Esophagus mucosa (tissue), 1 donor: Measurements from ENCODE around the gene MTHFD2L. TPM values are rescaled to one million over a fixed set of nuclear protein-coding genes. Genes with fewer than 3 reads are reported as not detected.
"Not testable (repeated sequence)": the region's sequence is repeated elsewhere in the genome, so short reads cannot be mapped to it uniquely, and the experiment has no call there.

Source experiments
- ATAC-seq: fragments of 200-7000 bp; cut with Tn5 transposase; one replicate; pipeline ENCODE4 v1.9.1; 2020
- total RNA-seq: library from RNA; stranded (reverse); gene quantifications from one replicate; pipeline ENCODE4 v1.2.4, GENCODE V29; 2023
- donor health status: DM: yes; HTN: yes; CAD: no.

The MTHFD2L gene
- total RNA-seq, 1 donor from 2014 or later = 9.4 TPM

DNA sequence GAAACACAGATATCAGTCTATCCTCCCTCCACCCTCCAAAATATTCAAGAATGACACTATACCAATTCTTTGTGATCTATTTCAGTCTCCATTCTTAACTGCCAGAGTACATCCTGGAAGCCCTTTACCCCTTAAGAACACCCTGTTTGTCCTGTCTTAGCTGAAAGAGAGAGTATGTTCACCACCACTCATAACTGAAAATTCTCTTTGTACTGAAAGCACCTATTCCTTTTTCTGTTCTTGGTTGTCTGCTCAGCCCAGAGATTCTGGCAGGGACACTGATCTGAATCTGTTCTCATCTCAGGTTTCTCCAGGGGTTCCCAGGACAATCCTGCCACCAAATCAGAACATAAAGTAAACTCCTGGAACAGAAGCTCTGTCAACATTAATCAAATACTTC, 181.6 kb downstream of the MTHFD2L start:
- no peak for ATAC-seq

- not testable (repeated sequence) for ATAC-seq
Measured at GRCh38 chr4:74340421-74340820, 182.5 kb downstream of the MTHFD2L start.

GRCh38 chr4:74344031-74344430, 186.1 kb downstream of the MTHFD2L start:
- no peak for ATAC-seq

Other genes with a start within 250 kb of the MTHFD2L start
- gene PF4, start 176.1 kb upstream of the MTHFD2L start, total RNA-seq = not detected
- gene PPBP, start 169.9 kb upstream of the MTHFD2L start, total RNA-seq = 1.0 TPM
- 0.12 TPM for gene CXCL5, start 159.4 kb upstream of the MTHFD2L start, total RNA-seq
- gene CXCL3, start 119.4 kb upstream of the MTHFD2L start, total RNA-seq = 0.28 TPM
- gene CXCL2, start 58.9 kb upstream of the MTHFD2L start, total RNA-seq = 0.60 TPM
- 170 TPM for gene EPGN, start 150.4 kb downstream of the MTHFD2L start, total RNA-seq
- gene EREG, start 207.0 kb downstream of the MTHFD2L start, total RNA-seq = 46.5 TPM